HepG2 (cell line): ENCODE results near the gene ZC2HC1B. TPM values are rescaled to one million over a fixed set of nuclear protein-coding genes. Genes with fewer than 3 reads are reported as not detected.
"Not testable (repeated sequence)": the region's sequence is repeated elsewhere in the genome, so short reads cannot be mapped to it uniquely, and the experiment has no call there.

Experiments used
- ATAC-seq: fragments of 200-7000 bp; cut with Tn5 transposase; 3 replicates; pipeline ENCODE4 v1.9.1; 2020; ENCODE audit warnings: mild to moderate bottlenecking, moderate library complexity
- BruUV-seq: library from RNA; stranded (reverse); fragments of 400-500 nt; replicated peaks from 2 replicates; lab custom pipeline; 2021; lab: Mats Ljungman, UMichigan
- CTCF ChIA-PET: fragments of 300-600 bp; formaldehyde crosslinking; extraction: SDS; loops from one replicate; lab custom pipeline; 2021; ENCODE audit warnings: low total read pairs, inconsistent platforms, low intra/inter-chr PET ratio; lab: Yijun Ruan, JAX
- POLR2A ChIA-PET: fragments of 350-600 bp; sonication (Branson Sonifier 250); formaldehyde crosslinking; loops from one replicate; lab custom pipeline; 2020; ENCODE audit warnings: antibody characterized with exemption, inconsistent platforms; lab: Yijun Ruan, JAX
- DNase-seq: peaks from one replicate; pipeline ENCODE4 v3.0.0-alpha.2; 2015; ENCODE audit warnings: low spot score
- FAIRE-seq: peaks from 3 replicates; lab custom pipeline; 2011; peaks lifted over from hg19 to GRCh38; lab: Jason Lieb, UNC
- H2AFZ ChIP-seq: one replicate; pipeline ENCODE4 v1.6.1; 2011; ENCODE audit warnings: low read length, inconsistent platforms
- H3K27ac ChIP-seq: fragments of 300-600 bp; 3 replicates; pipeline ENCODE4 v1.8.0; 2011; ENCODE audit warnings: mixed run types, mild to moderate bottlenecking, mixed read lengths, low read length, inconsistent platforms; ENCODE audit not compliant: insufficient read depth; ENCODE audit errors: extremely low read length
- H3K27me3 ChIP-seq, 2 experiments: fragments of 200-600 bp in 1 of 2; 2 replicates in 1 of 2; 3 replicates in 1 of 2; pipeline versions ENCODE4 v1.6.0 to v1.8.0; 2011; ENCODE audit warnings: low read length in 2 of 2, mild to moderate bottlenecking in 2 of 2, moderate library complexity in 2 of 2, inconsistent platforms in 1 of 2; ENCODE audit not compliant: insufficient read depth in 2 of 2, control insufficient read depth in 1 of 2
- H3K36me3 ChIP-seq, 2 experiments: fragments of 200-600 bp in 1 of 2; replicated peaks in 1 of 2; 2 replicates in 1 of 2; 3 replicates in 1 of 2; pipeline versions ENCODE4 v1.5.1 to v1.8.0; 2011; ENCODE audit warnings: low read length in 2 of 2, inconsistent platforms in 1 of 2; ENCODE audit not compliant: insufficient read depth in 2 of 2, control insufficient read depth in 1 of 2
- H3K4me1 ChIP-seq: 2 replicates; pipeline ENCODE4 v1.5.1; 2012; ENCODE audit warnings: low read length, inconsistent platforms; ENCODE audit not compliant: insufficient read depth
- H3K4me2 ChIP-seq: 2 replicates; pipeline ENCODE4 v1.6.0; 2011; ENCODE audit warnings: low read depth, low read length, inconsistent platforms
- H3K4me3 ChIP-seq, 3 experiments: fragments of 200-600 bp in 1 of 3; sonication (generic), shearing (Covaris generic) in 1 of 3; replicated peaks in 1 of 3; 2 replicates each; pipeline ENCODE4 v1.5.1; 2011 to 2016; ENCODE audit warnings: low read length in 3 of 3, inconsistent platforms in 2 of 3, low read depth in 2 of 3, mild to moderate bottlenecking in 2 of 3, control low read depth in 1 of 3, mixed read lengths in 1 of 3; ENCODE audit not compliant: insufficient read depth in 1 of 3
- H3K79me2 ChIP-seq: one replicate; pipeline ENCODE4 v1.6.1; 2011; ENCODE audit warnings: low read length, inconsistent platforms; ENCODE audit not compliant: insufficient read depth
- H3K9ac ChIP-seq: 2 replicates; pipeline ENCODE4 v1.6.0; 2011; ENCODE audit warnings: mild to moderate bottlenecking, low read depth, low read length, inconsistent platforms; ENCODE audit not compliant: insufficient read depth
- H3K9me3 ChIP-seq: 2 replicates; pipeline ENCODE4 v1.5.1; 2012; ENCODE audit warnings: mild to moderate bottlenecking, low read length
- H4K20me1 ChIP-seq: 2 replicates; pipeline ENCODE4 v1.6.0; 2011; ENCODE audit warnings: inconsistent platforms, mild to moderate bottlenecking, low read length, moderate library complexity; ENCODE audit not compliant: insufficient read depth
- CEBPG ChIP-seq: IDR thresholded peaks from 2 replicates; pipeline ENCODE4 v1.6.1; 2016
- FOXP1 ChIP-seq, 2 experiments: fragments of 450-650 bp in 1 of 2; IDR thresholded peaks; 2 replicates each; pipeline ENCODE4 v1.6.1; 2017 to 2018; ENCODE audit warnings: antibody characterized with exemption in 1 of 2
- NCOA2 ChIP-seq: sonication (generic); formaldehyde crosslinking; IDR thresholded peaks from 2 replicates; pipeline ENCODE4 v1.8.0; 2022; ENCODE audit warnings: inconsistent platforms
- PAXIP1 ChIP-seq: sonication (generic); formaldehyde crosslinking; conservative IDR thresholded peaks from 2 replicates; pipeline ENCODE4 v1.4.0; 2020; ENCODE audit warnings: mild to moderate bottlenecking, missing genetic modification reagents, moderate library complexity
- SOX13 ChIP-seq, 3 experiments: fragments of 450-650 bp in 1 of 3; sonication (generic) in 1 of 3; formaldehyde crosslinking in 1 of 3; IDR thresholded peaks in 2 of 3; conservative IDR thresholded peaks in 1 of 3; 2 replicates each; pipeline versions ENCODE4 v1.5.0 to v1.6.1; 2016 to 2020; ENCODE audit warnings: antibody characterized with exemption in 1 of 3, mild to moderate bottlenecking in 1 of 3, missing compliant biosample characterization in 1 of 3, missing genetic modification reagents in 1 of 3, moderate library complexity in 1 of 3
- SOX5 ChIP-seq: IDR thresholded peaks from 2 replicates; pipeline ENCODE4 v1.6.1; 2016; ENCODE audit warnings: borderline replicate concordance
- TCF7 ChIP-seq: sonication (generic); IDR thresholded peaks from 2 replicates; pipeline ENCODE4 v1.6.1; 2016; ENCODE audit warnings: antibody characterized with exemption, low read depth
- ZNF17 ChIP-seq: sonication (generic); formaldehyde crosslinking; IDR thresholded peaks from 2 replicates; pipeline ENCODE4 v1.5.0; 2020; ENCODE audit warnings: mild to moderate bottlenecking, missing genetic modification reagents
- ZNF331 ChIP-seq: sonication (generic); formaldehyde crosslinking; IDR thresholded peaks from 2 replicates; pipeline ENCODE4 v1.4.0; 2020; ENCODE audit warnings: missing genetic modification reagents
- WGBS: methylation state at CpG from one replicate; pipeline ENCODE4 v1.1.6; 2017; ENCODE audit warnings: low lambda C conversion rate; 5-methylcytosine and 5-hydroxymethylcytosine counted together
- in situ Hi-C: cut with HindIII; loops from 2 replicates; pipeline ENCODE4 v1.10.0; 2017; ENCODE audit warnings: low pct_unique_long_range_greater_than_20kb; ENCODE audit not compliant: extremely low pct_ligation_motif_present
- intact Hi-C: fragments of 100-400 bp; cut with micrococcal nuclease; formaldehyde crosslinking; loops from one replicate; pipeline ENCODE4 v1.10.0; 2022; ENCODE audit not compliant: unreplicated experiment
- polyA plus RNA-seq, 8 experiments: library from polyadenylated mRNA; depleted of rRNA in 3 of 8; stranded (reverse) in 7 of 8; unstranded in 1 of 8; fragments of >200 nt; fragmentation: Illumina TruSeq in 4 of 8; extraction: Trizol in 4 of 8; gene quantifications; 2 replicates each; pipeline versions ENCODE4 v1.2.1 to v1.2.3, GENCODE V29; 2011 to 2016; ENCODE audit warnings: low read depth in 4 of 8, missing spikeins in 1 of 8, mixed read lengths in 1 of 8; ENCODE audit not compliant: insufficient read depth in 1 of 8
- total RNA-seq, 5 experiments: library from RNA; depleted of rRNA; stranded (reverse); fragments of >200 nt; fragmentation: Illumina TruSeq; extraction: Trizol; gene quantifications; 2 replicates each; pipeline ENCODE4 v1.2.3, GENCODE V29; 2016; ENCODE audit warnings: low read depth in 1 of 5

Gene ZC2HC1B
- total and polyA plus RNA-seq, 2 of the 13 experiments (the other 11 are each of a cell fraction or from before 2014, with no cell fraction given) = not detected

DNA sequence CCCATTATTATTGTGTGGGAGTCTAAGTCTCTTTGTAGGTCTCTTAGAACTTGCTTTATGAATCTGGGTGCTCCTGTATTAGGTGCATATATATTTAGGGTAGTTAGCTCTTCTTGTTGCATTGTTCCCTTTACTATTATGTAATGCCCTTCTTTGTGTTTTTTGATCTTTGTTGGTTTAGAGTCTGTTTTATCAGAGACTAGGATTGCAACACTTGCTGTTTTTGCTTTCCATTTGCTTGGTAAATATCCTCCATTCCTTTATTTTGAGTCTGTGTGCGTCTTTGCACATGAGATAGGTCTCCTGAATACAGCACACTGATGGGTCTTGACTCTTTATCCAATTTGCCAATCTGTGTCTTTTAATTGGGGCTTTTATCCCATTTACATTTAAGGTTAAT, 9.2 kb upstream of the ZC2HC1B start (continued):
- TF ChIP-seq SOX13 (IDR thresholded peaks at IDR 0.05) = peak; percentile 76; the same call in 1 of the 2 replicates
- TF ChIP-seq SOX13 (CRISPR knock-in tag; conservative IDR thresholded peaks at IDR 0.05 in 1 of 2, IDR thresholded peaks at IDR 0.05 in 1 of 2) = peak in 1 of 2 experiments; percentile 96; a peak in 2 of 4 replicates
- 0 out of 2 replicates have a peak, but pooled peaks have one; percentile 18 for TF ChIP-seq NCOA2 (CRISPR knock-in tag)
- TF ChIP-seq TCF7 = peak; percentile 59; the same call in 1 of the 2 replicates
- TF ChIP-seq SOX5 (CRISPR knock-in tag) = peak; percentile 92
- not testable (repeated sequence) for TF ChIP-seq FOXP1 (IDR thresholded peaks at IDR 0.05)
- peak; percentile 61 for TF ChIP-seq FOXP1 (CRISPR knock-in tag; IDR thresholded peaks at IDR 0.05)
- 0 out of 2 replicates have a peak, but pooled peaks have one; percentile 21 for TF ChIP-seq PAXIP1
- TF ChIP-seq ZNF331 (CRISPR knock-in tag) = 0 out of 2 replicates have a peak, but pooled peaks have one; percentile 24
- peak; percentile 72 for TF ChIP-seq CEBPG (CRISPR knock-in tag)

- ATAC-seq, FAIRE-seq, in situ Hi-C loops, CTCF ChIA-PET, H3K9me3 ChIP-seq, H3K9ac ChIP-seq, H3K4me3 ChIP-seq, H3K4me2 ChIP-seq, BruUV-seq, H2AFZ ChIP-seq, H3K27me3 ChIP-seq, intact Hi-C loops, H3K27ac ChIP-seq, H4K20me1 ChIP-seq, DNase-seq: not testable (repeated sequence)
- TF ChIP-seq ZNF17 (CRISPR knock-in tag) = peak; percentile 93
- Histone ChIP-seq H3K36me3 (peaks cover 18 to 65% of the 10 kb centered on the region in 2 experiments), H3K4me1 (peaks cover 11% of the 10 kb centered on the region; the same call in 1 of the 2 replicates), H3K79me2 (peaks cover 17% of the 10 kb centered on the region)
- POLR2A ChIA-PET = interaction anchor here (1.6 kb wide), 1 partner anchor 14 kb away, joined by 4 read pairs; the partner anchor contains the start of gene LTV1
- 92% methylated on average over 6 of the region's 6 CpGs for WGBS
Measured at GRCh38 chr6:143856762-143857161, 7.5 kb upstream of the ZC2HC1B start.
